ENCODE results near the gene ALKBH8.

DNA sequence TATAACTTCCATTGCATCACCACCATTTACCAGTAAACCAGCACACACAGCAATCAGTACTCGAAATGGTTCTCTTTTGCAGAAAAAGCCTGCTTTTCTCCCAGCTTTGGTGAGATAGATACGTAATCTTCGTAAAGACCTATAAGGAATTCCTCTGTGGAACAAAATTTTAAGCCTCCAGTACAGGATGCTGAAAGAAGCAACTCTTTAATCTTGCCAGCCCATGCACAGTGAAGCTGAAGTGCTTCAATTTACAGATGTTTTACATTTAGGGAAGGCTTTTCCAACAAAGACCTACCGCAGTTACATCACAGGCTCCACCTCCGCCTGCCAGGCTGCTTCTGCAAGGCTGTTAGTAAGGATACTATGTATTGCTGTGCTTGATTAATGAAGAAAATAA, 27.3 kb upstream of the ALKBH8 start:
- TF ChIP-seq POLR2AphosphoS2 (conservative IDR thresholded peaks at IDR 0.05; ENCODE audit: low read length) (no peak), RARB (CRISPR knock-in tag; IDR thresholded peaks at IDR 0.05) (no peak), SMC3 (IDR thresholded peaks at IDR 0.05) (no peak), TP53 (CRISPR knock-in tag; IDR thresholded peaks at IDR 0.05) (no peak), RAD21 (conservative IDR thresholded peaks at IDR 0.05 in 1 of 2, IDR thresholded peaks at IDR 0.05 in 1 of 2) (no peak)
